Panc1 (cell line): ENCODE results near the gene JAG1. TPM values are rescaled to one million over a fixed set of nuclear protein-coding genes. Genes with fewer than 3 reads are reported as not detected.

Experiments used
- ATAC-seq: fragments of 200-7000 bp; cut with Tn5 transposase; 2 replicates; pipeline ENCODE4 v1.9.1; 2020; ENCODE audit warnings: mild to moderate bottlenecking, moderate library complexity
- BruUV-seq: library from RNA; stranded (reverse); fragments of 400-500 nt; replicated peaks from 2 replicates; lab custom pipeline; 2021; lab: Mats Ljungman, UMichigan
- CTCF ChIA-PET: fragments of 300-600 bp; sonication (Branson Sonifier 250); formaldehyde crosslinking; loops from one replicate; lab custom pipeline; 2022; ENCODE audit warnings: antibody characterized with exemption; lab: Charles Lee
- POLR2A ChIA-PET: fragments of 300-600 bp; sonication (Branson Sonifier 250); formaldehyde crosslinking; loops from one replicate; lab custom pipeline; 2022; ENCODE audit warnings: antibody characterized with exemption; lab: Charles Lee
- DNase-seq: peaks from one replicate; pipeline ENCODE4 v3.0.0-alpha.2; 2010; ENCODE audit warnings: low read depth, low spot score
- H3K27ac ChIP-seq: 2 replicates; pipeline ENCODE4 v1.5.1; 2011; ENCODE audit warnings: mild to moderate bottlenecking, low read length, inconsistent platforms
- H3K27me3 ChIP-seq: fragments of 200-500 bp; sonication (Bioruptor generic); 2 replicates; pipeline ENCODE4 v1.6.0; 2014; ENCODE audit warnings: low read length, inconsistent platforms; ENCODE audit not compliant: control insufficient read depth, insufficient read depth
- H3K36me3 ChIP-seq: fragments of 200-500 bp; sonication (Bioruptor generic); 2 replicates; pipeline ENCODE4 v1.5.1; 2014; ENCODE audit warnings: inconsistent platforms, mild to moderate bottlenecking, low read length, moderate library complexity; ENCODE audit not compliant: control insufficient read depth, insufficient read depth
- H3K4me1 ChIP-seq: 2 replicates; pipeline ENCODE4 v1.5.1; 2011; ENCODE audit warnings: inconsistent platforms, mild to moderate bottlenecking, low read length, moderate library complexity; ENCODE audit not compliant: control insufficient read depth, insufficient read depth
- H3K4me3 ChIP-seq, 2 experiments: 2 replicates each; pipeline ENCODE4 v1.5.1; 2011 to 2012; ENCODE audit warnings: low read depth in 2 of 2, low read length in 2 of 2, mild to moderate bottlenecking in 2 of 2, inconsistent platforms in 1 of 2, moderate library complexity in 1 of 2
- H3K9me3 ChIP-seq: fragments of 200-500 bp; sonication (Bioruptor generic); 2 replicates; pipeline ENCODE4 v1.5.1; 2014; ENCODE audit warnings: low read depth, mild to moderate bottlenecking, inconsistent platforms, low read length, moderate library complexity; ENCODE audit not compliant: control insufficient read depth, insufficient read depth
- POLR2AphosphoS5 ChIP-seq: IDR thresholded peaks from 2 replicates; pipeline ENCODE4 v1.6.1; 2012; ENCODE audit warnings: mild to moderate bottlenecking, low read depth, low read length, moderate library complexity
- SIN3A ChIP-seq: IDR thresholded peaks from 2 replicates; pipeline ENCODE4 v1.6.1; 2012; ENCODE audit warnings: low read depth, mild to moderate bottlenecking, low read length, moderate library complexity, borderline replicate concordance; ENCODE audit not compliant: insufficient read depth
- TCF7L2 ChIP-seq: IDR thresholded peaks from 2 replicates; pipeline ENCODE4 v1.6.1; 2011; ENCODE audit warnings: mild to moderate bottlenecking, low read depth, low read length, inconsistent platforms
- in situ Hi-C: cut with HindIII; loops from 2 replicates; pipeline ENCODE4 v1.10.0; 2016; ENCODE audit warnings: low sequenced_read_pairs, low pct_unique_long_range_greater_than_20kb
- intact Hi-C: fragments of 100-400 bp; cut with micrococcal nuclease; formaldehyde crosslinking; loops from one replicate; pipeline ENCODE4 v1.10.0; 2022; ENCODE audit not compliant: unreplicated experiment
- total RNA-seq: library from RNA; stranded (reverse); gene quantifications from one replicate; pipeline ENCODE4 v1.2.1, GENCODE V29; 2021; ENCODE audit not compliant: unreplicated experiment
- TF ChIP-seq, protein P1 (sequence below), 2 experiments: IDR thresholded peaks; 2 replicates each; pipeline ENCODE4 v1.6.1; 2011 to 2012; ENCODE audit warnings: low read depth in 2 of 2, control low read depth in 1 of 2, low read length in 1 of 2, mild to moderate bottlenecking in 1 of 2, moderate library complexity in 1 of 2; ENCODE audit not compliant: insufficient read depth in 1 of 2
- TF ChIP-seq, protein P2 (sequence below): fragments of 450-650 bp; IDR thresholded peaks from 2 replicates; pipeline ENCODE4 v1.5.1; 2017; ENCODE audit warnings: mild to moderate bottlenecking

Gene JAG1
- total RNA-seq, 1 experiment from 2014 or later: 21.2 TPM

DNA sequence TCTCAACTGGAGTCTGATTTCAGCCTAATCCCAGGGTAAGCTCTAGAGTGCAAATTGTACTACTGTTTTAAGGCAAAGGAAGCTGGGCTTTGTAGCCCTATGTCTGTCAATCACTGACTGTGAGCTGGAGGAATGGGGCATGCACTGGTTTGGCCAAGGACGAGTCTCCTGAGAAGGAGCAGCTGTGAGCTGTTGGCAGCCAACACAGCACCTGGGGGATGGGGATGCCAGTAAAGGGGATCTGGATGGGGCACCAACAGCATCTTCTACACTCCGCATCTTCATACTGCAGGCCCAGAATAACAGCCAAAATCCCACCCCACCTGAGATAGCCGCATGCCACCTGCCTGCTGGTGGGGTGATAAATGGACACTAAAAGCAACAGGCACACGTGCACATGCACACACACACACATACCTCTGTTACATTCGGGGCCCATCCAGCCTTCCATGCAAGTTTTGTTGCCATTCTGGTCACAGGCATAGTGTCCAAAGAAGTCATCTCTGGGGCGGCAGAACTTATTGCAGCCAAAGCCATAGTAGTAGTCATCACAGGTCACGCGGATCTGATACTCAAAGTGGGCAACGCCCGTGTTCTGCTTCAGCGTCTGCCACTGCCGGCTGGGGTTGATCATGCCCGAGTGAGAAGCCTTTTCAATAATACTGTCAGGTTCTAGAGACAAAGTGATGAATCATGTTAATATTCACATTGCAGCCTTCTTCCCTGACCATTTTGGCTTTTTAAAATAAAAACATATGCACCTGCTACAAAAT lies 15.6 kb downstream of the JAG1 start:
- Histone ChIP-seq H3K36me3 (no peaks in the 10 kb centered on the region; the same call in 1 of the 2 replicates), H3K27ac (no peak overlapping the region), H3K9me3 (no peaks in the 10 kb centered on the region), H3K4me3 (no peak overlapping the region), H3K4me1 (no peaks in the 10 kb centered on the region), H3K27me3 (no peaks in the 10 kb centered on the region)
- no peak for DNase-seq
- ChIA-PET CTCF (no interaction called here), POLR2A (no interaction called here)
- no peak for ATAC-seq
- no TSS peak for BruUV-seq
- intact Hi-C loops (no loop called here), in situ Hi-C loops (no loop called here)
- TF ChIP-seq POLR2AphosphoS5: no peak
- no peak for TF ChIP-seq SIN3A

DNA sequence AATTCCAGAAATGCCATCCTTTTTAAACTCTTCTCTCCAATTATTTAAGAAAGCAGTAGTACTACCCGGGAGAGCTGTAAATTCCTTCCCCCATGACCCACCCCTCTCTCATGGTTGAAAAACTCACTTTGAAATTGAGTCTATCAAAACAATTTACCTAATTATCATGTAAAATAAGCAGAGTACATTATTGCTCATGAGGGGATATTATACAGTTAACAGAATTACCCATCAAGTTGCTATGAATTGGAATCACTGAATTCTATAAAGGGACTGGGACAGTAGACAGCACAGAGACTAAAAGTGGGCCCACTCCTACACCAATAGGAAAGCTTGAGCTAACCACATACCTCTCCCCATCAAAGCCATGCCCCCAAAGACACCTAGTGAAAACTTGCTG lies 16.3 kb downstream of the JAG1 start:
- ChIA-PET POLR2A (no interaction called here), CTCF (no interaction called here)
- Histone ChIP-seq H3K27ac (no peak overlapping the region), H3K36me3 (no peaks in the 10 kb centered on the region; the same call in none of the 2 replicates), H3K9me3 (no peaks in the 10 kb centered on the region), H3K4me1 (no peaks in the 10 kb centered on the region), H3K27me3 (no peaks in the 10 kb centered on the region), H3K4me3 (no peak overlapping the region)
- no TSS peak for BruUV-seq
- no peak for DNase-seq
- TF ChIP-seq, protein P1, sequence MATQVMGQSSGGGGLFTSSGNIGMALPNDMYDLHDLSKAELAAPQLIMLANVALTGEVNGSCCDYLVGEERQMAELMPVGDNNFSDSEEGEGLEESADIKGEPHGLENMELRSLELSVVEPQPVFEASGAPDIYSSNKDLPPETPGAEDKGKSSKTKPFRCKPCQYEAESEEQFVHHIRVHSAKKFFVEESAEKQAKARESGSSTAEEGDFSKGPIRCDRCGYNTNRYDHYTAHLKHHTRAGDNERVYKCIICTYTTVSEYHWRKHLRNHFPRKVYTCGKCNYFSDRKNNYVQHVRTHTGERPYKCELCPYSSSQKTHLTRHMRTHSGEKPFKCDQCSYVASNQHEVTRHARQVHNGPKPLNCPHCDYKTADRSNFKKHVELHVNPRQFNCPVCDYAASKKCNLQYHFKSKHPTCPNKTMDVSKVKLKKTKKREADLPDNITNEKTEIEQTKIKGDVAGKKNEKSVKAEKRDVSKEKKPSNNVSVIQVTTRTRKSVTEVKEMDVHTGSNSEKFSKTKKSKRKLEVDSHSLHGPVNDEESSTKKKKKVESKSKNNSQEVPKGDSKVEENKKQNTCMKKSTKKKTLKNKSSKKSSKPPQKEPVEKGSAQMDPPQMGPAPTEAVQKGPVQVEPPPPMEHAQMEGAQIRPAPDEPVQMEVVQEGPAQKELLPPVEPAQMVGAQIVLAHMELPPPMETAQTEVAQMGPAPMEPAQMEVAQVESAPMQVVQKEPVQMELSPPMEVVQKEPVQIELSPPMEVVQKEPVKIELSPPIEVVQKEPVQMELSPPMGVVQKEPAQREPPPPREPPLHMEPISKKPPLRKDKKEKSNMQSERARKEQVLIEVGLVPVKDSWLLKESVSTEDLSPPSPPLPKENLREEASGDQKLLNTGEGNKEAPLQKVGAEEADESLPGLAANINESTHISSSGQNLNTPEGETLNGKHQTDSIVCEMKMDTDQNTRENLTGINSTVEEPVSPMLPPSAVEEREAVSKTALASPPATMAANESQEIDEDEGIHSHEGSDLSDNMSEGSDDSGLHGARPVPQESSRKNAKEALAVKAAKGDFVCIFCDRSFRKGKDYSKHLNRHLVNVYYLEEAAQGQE (IDR thresholded peaks at IDR 0.05; ENCODE audit: insufficient read depth in 1 of 2, low read depth in 2 of 2, low read length in 1 of 2): no peak
- TF ChIP-seq, protein P2, sequence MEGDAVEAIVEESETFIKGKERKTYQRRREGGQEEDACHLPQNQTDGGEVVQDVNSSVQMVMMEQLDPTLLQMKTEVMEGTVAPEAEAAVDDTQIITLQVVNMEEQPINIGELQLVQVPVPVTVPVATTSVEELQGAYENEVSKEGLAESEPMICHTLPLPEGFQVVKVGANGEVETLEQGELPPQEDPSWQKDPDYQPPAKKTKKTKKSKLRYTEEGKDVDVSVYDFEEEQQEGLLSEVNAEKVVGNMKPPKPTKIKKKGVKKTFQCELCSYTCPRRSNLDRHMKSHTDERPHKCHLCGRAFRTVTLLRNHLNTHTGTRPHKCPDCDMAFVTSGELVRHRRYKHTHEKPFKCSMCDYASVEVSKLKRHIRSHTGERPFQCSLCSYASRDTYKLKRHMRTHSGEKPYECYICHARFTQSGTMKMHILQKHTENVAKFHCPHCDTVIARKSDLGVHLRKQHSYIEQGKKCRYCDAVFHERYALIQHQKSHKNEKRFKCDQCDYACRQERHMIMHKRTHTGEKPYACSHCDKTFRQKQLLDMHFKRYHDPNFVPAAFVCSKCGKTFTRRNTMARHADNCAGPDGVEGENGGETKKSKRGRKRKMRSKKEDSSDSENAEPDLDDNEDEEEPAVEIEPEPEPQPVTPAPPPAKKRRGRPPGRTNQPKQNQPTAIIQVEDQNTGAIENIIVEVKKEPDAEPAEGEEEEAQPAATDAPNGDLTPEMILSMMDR: no peak
- TF ChIP-seq POLR2AphosphoS5 (no peak), SIN3A (no peak), TCF7L2 (no peak)
- in situ Hi-C loops: no loop called here
- no peak for ATAC-seq
- intact Hi-C loops: no loop called here
